GM19372 (cell line): ENCODE data around the gene ANO7.

Experiments
- ATAC-seq: cut with Tn5 transposase; IDR thresholded peaks from one replicate; pipeline ENCODE4 v1.9.1; 2021; ENCODE audit warnings: mild to moderate bottlenecking, low read depth, moderate library complexity; ENCODE audit not compliant: unreplicated experiment

ANO7 gene

GRCh38 chr2:241188361-241189092, at the start of gene ANO7:
Gene ANO7, plus strand, starts transcription at chr2:241188677. Its CDS starts 1,387 bp downstream, at chr2:241190064.
- no peak for ATAC-seq

GRCh38 chr2:241139531-241140444, 48.7 kb upstream of the ANO7 start:
- no peak for ATAC-seq

- no peak for ATAC-seq
These were observed 48.0 kb upstream of the ANO7 start for GRCh38 chr2:241140445-241140840.

- ATAC-seq: no peak
These were observed 47.2 kb upstream of the ANO7 start for GRCh38 chr2:241141214-241141770.

GRCh38 chr2:241142063-241142462, 46.4 kb upstream of the ANO7 start:
- ATAC-seq: no peak

- no peak for ATAC-seq
These were observed 45.9 kb upstream of the ANO7 start for GRCh38 chr2:241142593-241142992.

GRCh38 chr2:241146286-241146685, 42.2 kb upstream of the ANO7 start:
- no peak for ATAC-seq

- ATAC-seq: no peak
These were observed 41.1 kb upstream of the ANO7 start for GRCh38 chr2:241147336-241147735.

GRCh38 chr2:241148239-241148638, 40.2 kb upstream of the ANO7 start:
- ATAC-seq: no peak

- peak; percentile 67 for ATAC-seq
These were observed 39.4 kb upstream of the ANO7 start, which contains the start of gene PASK for GRCh38 chr2:241148891-241149674. Gene PASK, minus strand, starts transcription at chr2:241149472. Its CDS starts 6,440 bp downstream, at chr2:241143032.

GRCh38 chr2:241149675-241149924, 38.9 kb upstream of the ANO7 start:
- ATAC-seq: peak; percentile 9

- peak; percentile 67 for ATAC-seq
These were observed 38.4 kb upstream of the ANO7 start, which contains the start of gene PPP1R7 for GRCh38 chr2:241149925-241150659. Gene PPP1R7, plus strand, starts transcription at chr2:241150467. Its CDS starts 29 bp downstream, at chr2:241150496.

GRCh38 chr2:241150660-241151530, 37.6 kb upstream of the ANO7 start:
- ATAC-seq: no peak

- no peak for ATAC-seq
These were observed 36.4 kb upstream of the ANO7 start for GRCh38 chr2:241151934-241152660.

GRCh38 chr2:241153616-241154015, 34.9 kb upstream of the ANO7 start:
- no peak for ATAC-seq

GRCh38 chr2:241154915-241155314, 33.6 kb upstream of the ANO7 start:
- no peak for ATAC-seq

GRCh38 chr2:241155936-241156335, 32.5 kb upstream of the ANO7 start:
- no peak for ATAC-seq

- no peak for ATAC-seq
These were observed 31.5 kb upstream of the ANO7 start for GRCh38 chr2:241156971-241157441.
